ENCODE results near the gene IQGAP2. TPM values are rescaled to one million over a fixed set of nuclear protein-coding genes. Genes with fewer than 3 reads are reported as not detected.

IQGAP2 gene
- total RNA-seq, 1 donor from 2014 or later: 4.0 TPM

DNA sequence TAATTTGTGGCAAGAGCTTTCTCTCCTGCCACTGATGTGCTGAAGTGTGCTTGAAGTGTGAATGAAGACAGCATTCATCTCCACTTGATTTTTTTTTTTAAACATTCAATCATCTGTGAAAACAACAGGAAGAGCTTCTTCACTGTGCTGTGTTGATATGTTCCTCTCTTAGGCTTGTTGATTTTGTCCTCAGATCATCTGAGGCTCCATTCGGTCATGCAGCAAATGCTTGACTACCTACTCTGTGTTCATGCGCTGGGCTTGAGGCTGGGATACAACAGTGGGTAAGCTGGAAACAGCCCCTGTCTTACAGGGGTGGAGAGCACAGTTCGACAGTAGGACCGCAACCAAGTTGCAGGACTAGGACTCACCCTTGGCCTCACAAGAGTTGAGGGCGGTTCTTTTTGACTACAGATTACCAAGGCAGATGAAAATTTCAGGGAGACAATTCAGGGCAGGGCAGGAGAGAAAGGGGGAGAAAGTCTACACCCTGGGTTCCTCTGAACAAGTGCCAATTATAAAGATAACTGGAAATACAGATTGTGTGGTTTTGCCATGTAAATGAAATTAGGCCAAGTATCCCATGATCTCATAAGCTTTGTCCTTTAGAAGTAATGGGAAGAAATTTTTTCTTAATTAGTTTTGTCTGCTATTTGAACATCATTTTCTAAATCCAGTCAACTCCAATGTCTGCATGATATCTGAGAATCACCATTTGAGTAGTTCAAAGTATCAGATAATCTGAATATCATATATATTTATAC is 281.9 kb downstream of the IQGAP2 start:
- no peaks in the 10 kb centered on the region for H3K36me3 ChIP-seq (ENCODE audit: control insufficient read depth, insufficient read depth, low read length)
- TF ChIP-seq, protein P1, sequence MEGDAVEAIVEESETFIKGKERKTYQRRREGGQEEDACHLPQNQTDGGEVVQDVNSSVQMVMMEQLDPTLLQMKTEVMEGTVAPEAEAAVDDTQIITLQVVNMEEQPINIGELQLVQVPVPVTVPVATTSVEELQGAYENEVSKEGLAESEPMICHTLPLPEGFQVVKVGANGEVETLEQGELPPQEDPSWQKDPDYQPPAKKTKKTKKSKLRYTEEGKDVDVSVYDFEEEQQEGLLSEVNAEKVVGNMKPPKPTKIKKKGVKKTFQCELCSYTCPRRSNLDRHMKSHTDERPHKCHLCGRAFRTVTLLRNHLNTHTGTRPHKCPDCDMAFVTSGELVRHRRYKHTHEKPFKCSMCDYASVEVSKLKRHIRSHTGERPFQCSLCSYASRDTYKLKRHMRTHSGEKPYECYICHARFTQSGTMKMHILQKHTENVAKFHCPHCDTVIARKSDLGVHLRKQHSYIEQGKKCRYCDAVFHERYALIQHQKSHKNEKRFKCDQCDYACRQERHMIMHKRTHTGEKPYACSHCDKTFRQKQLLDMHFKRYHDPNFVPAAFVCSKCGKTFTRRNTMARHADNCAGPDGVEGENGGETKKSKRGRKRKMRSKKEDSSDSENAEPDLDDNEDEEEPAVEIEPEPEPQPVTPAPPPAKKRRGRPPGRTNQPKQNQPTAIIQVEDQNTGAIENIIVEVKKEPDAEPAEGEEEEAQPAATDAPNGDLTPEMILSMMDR (IDR thresholded peaks at IDR 0.05; ENCODE audit: insufficient read depth, low read length, poor library complexity, severe bottlenecking): no peak
- H3K4me3 ChIP-seq (ENCODE audit: low read depth, low read length): no peak overlapping the region
- H3K27me3 ChIP-seq (ENCODE audit: control insufficient read depth, insufficient read depth, low read length): no peaks in the 10 kb centered on the region
- DNase-seq (ENCODE audit: low read depth): no peak

DNA sequence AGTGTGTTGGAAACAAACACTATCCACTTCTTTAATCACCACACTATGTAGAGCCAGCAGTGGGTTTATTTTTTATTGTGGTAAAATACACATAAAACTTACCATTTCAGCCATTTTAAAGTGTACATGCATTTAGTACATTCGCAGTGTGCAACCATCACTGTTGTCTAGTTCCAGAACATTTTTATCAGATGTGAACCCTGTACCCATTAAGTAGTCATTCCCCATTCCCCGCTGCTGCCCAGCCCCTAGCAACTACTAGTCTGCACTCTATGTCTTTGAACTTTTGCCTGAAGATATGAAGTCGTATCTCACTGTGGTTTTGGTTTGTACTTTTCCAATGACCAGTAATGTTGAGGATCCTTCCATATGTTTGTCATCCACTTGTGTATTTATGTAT is 282.6 kb downstream of the IQGAP2 start:
- TF ChIP-seq, protein P1 (IDR thresholded peaks at IDR 0.05; ENCODE audit: insufficient read depth, low read length, poor library complexity, severe bottlenecking): no peak
- Histone ChIP-seq H3K36me3 (ENCODE audit: control insufficient read depth, insufficient read depth, low read length) (no peaks in the 10 kb centered on the region), H3K4me3 (ENCODE audit: low read depth, low read length) (no peak overlapping the region), H3K27me3 (ENCODE audit: control insufficient read depth, insufficient read depth, low read length) (no peaks in the 10 kb centered on the region)
- DNase-seq (ENCODE audit: low read depth): no peak

DNA sequence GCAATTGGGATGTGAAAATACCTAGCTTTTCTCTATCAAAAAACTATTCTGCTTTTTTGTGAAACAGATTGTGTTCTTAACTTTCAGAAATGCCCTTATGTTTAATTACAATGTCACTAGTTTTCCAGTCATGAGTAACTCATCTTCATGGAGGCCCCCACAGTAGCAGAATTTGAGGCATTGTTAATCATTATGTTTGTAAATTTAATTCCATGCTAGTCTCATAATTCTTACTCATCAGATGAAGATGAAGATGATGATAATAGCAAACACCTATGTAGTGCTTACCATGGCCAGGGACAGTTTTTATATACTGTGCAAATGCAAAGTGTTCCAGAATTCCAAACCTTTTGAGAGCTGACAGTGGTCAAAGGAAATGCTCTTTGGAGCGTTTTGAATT is 285.1 kb downstream of the IQGAP2 start:
- TF ChIP-seq, protein P1 (IDR thresholded peaks at IDR 0.05; ENCODE audit: insufficient read depth, low read length, poor library complexity, severe bottlenecking): no peak
- H3K36me3 ChIP-seq (ENCODE audit: control insufficient read depth, insufficient read depth, low read length): no peaks in the 10 kb centered on the region
- no peak overlapping the region for H3K4me3 ChIP-seq (ENCODE audit: low read depth, low read length)
- H3K27me3 ChIP-seq (ENCODE audit: control insufficient read depth, insufficient read depth, low read length): no peaks in the 10 kb centered on the region
- no peak for DNase-seq (ENCODE audit: low read depth)

DNA sequence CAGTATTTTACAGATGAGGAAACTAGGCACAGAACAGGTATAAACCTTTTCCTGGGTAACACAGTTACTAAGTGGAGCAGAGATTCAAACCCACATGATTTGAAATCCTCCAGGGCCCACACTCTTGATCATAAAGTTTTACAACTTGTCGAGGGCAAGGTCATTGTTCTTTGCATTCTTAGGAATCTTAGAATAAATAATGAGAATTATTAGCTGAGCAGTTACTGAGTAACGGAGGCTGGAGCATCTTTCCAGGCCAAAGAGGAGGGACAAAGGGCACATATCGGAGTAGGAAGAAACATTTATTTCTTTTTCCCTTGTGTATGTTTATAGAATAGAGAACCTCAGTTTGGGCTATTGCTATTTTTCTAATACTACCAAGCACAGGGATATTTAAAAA is 285.8 kb downstream of the IQGAP2 start:
- no peaks in the 10 kb centered on the region for H3K36me3 ChIP-seq (ENCODE audit: control insufficient read depth, insufficient read depth, low read length)
- no peaks in the 10 kb centered on the region for H3K27me3 ChIP-seq (ENCODE audit: control insufficient read depth, insufficient read depth, low read length)
- TF ChIP-seq, protein P1 (IDR thresholded peaks at IDR 0.05; ENCODE audit: insufficient read depth, low read length, poor library complexity, severe bottlenecking): no peak
- peak; percentile 50 for DNase-seq (ENCODE audit: low read depth)
- no peak overlapping the region for H3K4me3 ChIP-seq (ENCODE audit: low read depth, low read length)

DNA sequence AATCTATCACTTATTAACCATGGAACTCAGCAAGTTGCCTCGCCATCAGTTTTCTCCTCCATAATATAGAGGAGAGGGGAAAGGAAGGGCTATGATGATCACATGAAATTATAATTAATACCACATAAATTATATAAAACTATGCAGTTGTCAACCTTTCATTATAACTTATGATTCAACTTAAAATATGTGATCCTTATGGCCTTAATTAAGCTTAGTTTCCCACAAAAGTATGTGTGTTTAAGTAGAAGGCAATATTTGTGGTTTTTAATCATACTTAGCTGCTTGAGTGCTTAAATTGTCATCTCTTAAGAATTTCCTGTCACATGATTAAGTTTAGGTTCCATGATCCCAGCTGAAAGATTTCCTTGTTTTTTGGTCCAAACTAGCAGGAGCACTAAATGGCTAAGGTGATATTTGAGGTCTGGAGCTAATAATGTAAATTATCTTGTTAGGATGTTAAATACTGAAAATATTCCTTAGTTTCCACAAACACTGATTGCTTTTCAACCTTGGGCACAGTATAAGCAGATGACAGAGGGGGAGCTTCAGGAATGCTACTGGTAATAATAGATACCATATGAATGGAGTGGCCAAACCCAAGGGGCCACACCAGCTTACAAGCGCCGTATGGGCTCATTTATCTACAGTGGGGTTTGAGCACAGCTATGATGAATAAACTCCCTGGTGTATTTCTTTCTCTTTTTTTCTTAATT is 286.4 kb downstream of the IQGAP2 start:
- TF ChIP-seq, protein P1 (IDR thresholded peaks at IDR 0.05; ENCODE audit: insufficient read depth, low read length, poor library complexity, severe bottlenecking): no peak
- Histone ChIP-seq H3K4me3 (ENCODE audit: low read depth, low read length) (no peak overlapping the region), H3K27me3 (ENCODE audit: control insufficient read depth, insufficient read depth, low read length) (no peaks in the 10 kb centered on the region), H3K36me3 (ENCODE audit: control insufficient read depth, insufficient read depth, low read length) (no peaks in the 10 kb centered on the region)
- DNase-seq (ENCODE audit: low read depth): peak; percentile 90

All from kidney epithelial cell (primary cell).